DND-41 (cell line): ENCODE results near the gene GLCCI1.
A peak's percentile ranks its signal among the peaks of the same experiment; 100 is the strongest.

Source experiments
- ATAC-seq: fragments of 200-7000 bp; cut with Tn5 transposase; 3 replicates; pipeline ENCODE4 v1.9.1; 2021; ENCODE audit warnings: low read depth; ENCODE audit not compliant: insufficient read depth
- DNase-seq: peaks from one replicate; pipeline ENCODE4 v3.0.0-alpha.2; 2020
- H2AFZ ChIP-seq: 2 replicates; pipeline ENCODE4 v1.6.0; 2012; ENCODE audit warnings: low read depth, low read length
- H3K27ac ChIP-seq: 2 replicates; pipeline ENCODE4 v1.5.1; 2012; ENCODE audit warnings: low read length, inconsistent platforms
- H3K27me3 ChIP-seq: fragments of 200-600 bp; sonication (generic); 2 replicates; pipeline ENCODE4 v1.6.0; 2012; ENCODE audit warnings: low read length, mild to moderate bottlenecking, inconsistent platforms; ENCODE audit not compliant: insufficient read depth, poor library complexity
- H3K36me3 ChIP-seq: 2 replicates; pipeline ENCODE4 v1.5.1; 2012; ENCODE audit warnings: low read length, inconsistent platforms; ENCODE audit not compliant: insufficient read depth
- H3K4me1 ChIP-seq: 2 replicates; pipeline ENCODE4 v1.5.1; 2012; ENCODE audit warnings: mild to moderate bottlenecking, low read length; ENCODE audit not compliant: insufficient read depth
- H3K4me2 ChIP-seq: 2 replicates; pipeline ENCODE4 v1.6.0; 2012; ENCODE audit warnings: mild to moderate bottlenecking, moderate library complexity, low read length, inconsistent platforms; ENCODE audit not compliant: insufficient read depth
- H3K4me3 ChIP-seq, 2 experiments: fragments of 200-600 bp in 1 of 2; shearing (Covaris generic) in 1 of 2; 2 replicates each; pipeline ENCODE4 v1.5.1; 2012 to 2016; ENCODE audit warnings: inconsistent platforms in 2 of 2, low read length in 2 of 2, mild to moderate bottlenecking in 2 of 2, low read depth in 1 of 2, moderate library complexity in 1 of 2
- H3K79me2 ChIP-seq: 2 replicates; pipeline ENCODE4 v1.6.0; 2012; ENCODE audit warnings: low read length, inconsistent platforms; ENCODE audit not compliant: insufficient read depth
- H3K9ac ChIP-seq: 2 replicates; pipeline ENCODE4 v1.6.0; 2012; ENCODE audit warnings: low read depth, mild to moderate bottlenecking, inconsistent platforms, low read length, moderate library complexity
- H3K9me3 ChIP-seq: 2 replicates; pipeline ENCODE4 v1.5.1; 2012; ENCODE audit warnings: low read length, moderate library complexity, mild to moderate bottlenecking, inconsistent platforms; ENCODE audit not compliant: insufficient read depth, severe bottlenecking
- H4K20me1 ChIP-seq: 2 replicates; pipeline ENCODE4 v1.6.0; 2012; ENCODE audit warnings: low read length; ENCODE audit not compliant: insufficient read depth
- EZH2 ChIP-seq: IDR thresholded peaks from 3 replicates; pipeline ENCODE4 v1.6.1; 2012; ENCODE audit warnings: borderline replicate concordance, low read depth, mild to moderate bottlenecking, moderate library complexity, low read length, inconsistent platforms; ENCODE audit not compliant: severe bottlenecking
- TF ChIP-seq, protein P1 (sequence below): IDR thresholded peaks from 2 replicates; pipeline ENCODE4 v1.5.1; 2012; ENCODE audit warnings: borderline replicate concordance, low read length, moderate library complexity, mild to moderate bottlenecking; ENCODE audit not compliant: poor library complexity, severe bottlenecking; ENCODE audit errors: extremely low read depth

The GLCCI1 gene

DNA sequence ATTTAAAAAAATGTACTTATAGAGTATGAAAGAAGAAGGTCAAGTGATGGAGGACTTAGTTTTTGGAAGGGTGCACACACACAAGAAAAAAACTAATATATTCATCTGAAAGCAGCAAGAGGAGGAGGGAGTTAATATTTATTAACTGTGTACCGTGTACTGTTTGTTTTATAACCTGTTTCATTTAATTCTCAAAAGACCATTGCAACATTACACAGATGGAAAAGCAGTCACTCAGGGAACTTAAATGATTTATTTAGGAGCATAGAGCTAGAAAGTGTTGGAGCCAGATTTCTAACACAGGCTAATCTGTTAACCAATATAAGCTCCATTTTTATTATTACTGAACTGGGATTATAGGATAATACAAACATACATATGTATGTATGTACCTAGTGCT lies 36.7 kb downstream of the GLCCI1 start:
- Histone ChIP-seq H4K20me1 (no peaks in the 10 kb centered on the region), H3K9me3 (peaks cover 3% of the 10 kb centered on the region), H2AFZ (no peak overlapping the region), H3K27me3 (no peaks in the 10 kb centered on the region), H3K9ac (no peak overlapping the region), H3K36me3 (peaks cover 47% of the 10 kb centered on the region), H3K4me2 (no peak overlapping the region), H3K4me1 (no peaks in the 10 kb centered on the region), H3K4me3 (no peak overlapping the region), H3K79me2 (peaks cover 31% of the 10 kb centered on the region), H3K27ac (no peak overlapping the region)
- no peak for DNase-seq
- TF ChIP-seq EZH2: no peak
- TF ChIP-seq, protein P1, sequence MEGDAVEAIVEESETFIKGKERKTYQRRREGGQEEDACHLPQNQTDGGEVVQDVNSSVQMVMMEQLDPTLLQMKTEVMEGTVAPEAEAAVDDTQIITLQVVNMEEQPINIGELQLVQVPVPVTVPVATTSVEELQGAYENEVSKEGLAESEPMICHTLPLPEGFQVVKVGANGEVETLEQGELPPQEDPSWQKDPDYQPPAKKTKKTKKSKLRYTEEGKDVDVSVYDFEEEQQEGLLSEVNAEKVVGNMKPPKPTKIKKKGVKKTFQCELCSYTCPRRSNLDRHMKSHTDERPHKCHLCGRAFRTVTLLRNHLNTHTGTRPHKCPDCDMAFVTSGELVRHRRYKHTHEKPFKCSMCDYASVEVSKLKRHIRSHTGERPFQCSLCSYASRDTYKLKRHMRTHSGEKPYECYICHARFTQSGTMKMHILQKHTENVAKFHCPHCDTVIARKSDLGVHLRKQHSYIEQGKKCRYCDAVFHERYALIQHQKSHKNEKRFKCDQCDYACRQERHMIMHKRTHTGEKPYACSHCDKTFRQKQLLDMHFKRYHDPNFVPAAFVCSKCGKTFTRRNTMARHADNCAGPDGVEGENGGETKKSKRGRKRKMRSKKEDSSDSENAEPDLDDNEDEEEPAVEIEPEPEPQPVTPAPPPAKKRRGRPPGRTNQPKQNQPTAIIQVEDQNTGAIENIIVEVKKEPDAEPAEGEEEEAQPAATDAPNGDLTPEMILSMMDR: no peak
- ATAC-seq: no peak

DNA sequence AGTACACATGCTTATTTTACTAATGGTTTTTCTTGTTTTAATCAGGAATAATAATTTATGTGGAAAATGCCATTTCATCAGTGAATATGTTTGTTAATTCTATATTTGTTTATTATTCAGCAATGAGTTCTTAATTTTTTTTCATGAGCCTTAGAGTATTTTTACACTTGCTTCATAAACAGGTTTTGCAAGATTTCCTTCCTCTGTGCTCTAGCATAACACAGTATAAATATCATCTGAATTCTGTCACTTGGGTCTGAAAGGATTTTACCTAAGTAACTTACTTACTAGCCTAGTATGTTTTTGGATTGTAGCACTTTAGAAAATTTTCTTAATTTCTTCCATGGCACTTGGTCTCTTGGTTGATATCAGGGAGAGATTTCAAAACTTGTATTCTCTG lies 45.8 kb downstream of the GLCCI1 start:
- no peak for TF ChIP-seq EZH2
- TF ChIP-seq, protein P1: no peak
- peaks cover 8% of the 10 kb centered on the region for H3K79me2 ChIP-seq
- no peak overlapping the region for H3K27ac ChIP-seq

DNA sequence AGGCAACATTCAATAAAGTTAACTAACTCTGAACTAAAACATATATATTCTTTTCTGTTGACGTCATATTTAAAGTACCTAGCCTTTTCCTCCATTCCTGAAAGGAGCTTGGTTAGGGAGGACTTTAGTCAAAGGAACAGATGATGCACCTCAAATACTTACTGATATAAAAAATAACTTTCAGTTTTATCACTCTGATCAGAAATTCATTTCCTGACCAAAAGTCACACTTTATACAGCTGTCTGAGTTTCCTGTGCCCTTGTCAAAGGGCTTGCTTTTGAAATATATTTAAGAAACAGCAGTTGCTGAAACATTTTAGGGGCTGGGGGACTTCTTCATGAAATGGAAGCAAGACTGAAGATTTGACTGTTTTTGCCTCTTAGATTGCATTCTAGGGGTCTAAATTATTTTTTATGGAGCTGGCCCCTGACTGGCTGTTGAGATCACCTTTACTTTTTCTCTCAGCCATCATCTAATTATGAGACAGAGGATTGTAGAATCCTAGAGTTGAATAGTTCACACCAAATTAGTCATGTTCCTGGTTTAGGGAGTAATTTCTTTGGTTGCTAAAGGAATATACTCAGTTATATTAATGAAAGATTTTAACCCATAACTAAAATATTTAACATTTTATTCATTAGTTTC lies 46.6 kb downstream of the GLCCI1 start:
- TF ChIP-seq EZH2: no peak
- TF ChIP-seq, protein P1: no peak
- H3K9ac ChIP-seq: peak overlapping the region; percentile 6; the same call in 1 of the 2 replicates
- no peak overlapping the region for H3K4me3 ChIP-seq
- no peaks in the 10 kb centered on the region for H3K9me3 ChIP-seq
- no peak overlapping the region for H2AFZ ChIP-seq
- H3K27ac ChIP-seq: peak overlapping the region; percentile 52
- DNase-seq: no peak
- peak; percentile 85 for ATAC-seq
- H3K27me3 ChIP-seq: no peaks in the 10 kb centered on the region
- H4K20me1 ChIP-seq: no peaks in the 10 kb centered on the region
- H3K79me2 ChIP-seq: peaks cover 9% of the 10 kb centered on the region
- H3K36me3 ChIP-seq: peaks cover 32% of the 10 kb centered on the region
- peaks cover 23% of the 10 kb centered on the region for H3K4me1 ChIP-seq
- H3K4me2 ChIP-seq: peak overlapping the region; percentile 32; the same call in 1 of the 2 replicates

More for the DNA sequence above, 45.8 kb downstream of the GLCCI1 start:
- peaks cover 25% of the 10 kb centered on the region for H3K36me3 ChIP-seq
- H3K4me3 ChIP-seq: no peak overlapping the region
- peaks cover 23% of the 10 kb centered on the region for H3K4me1 ChIP-seq
- no peak overlapping the region for H2AFZ ChIP-seq
- H4K20me1 ChIP-seq: no peaks in the 10 kb centered on the region
- no peaks in the 10 kb centered on the region for H3K27me3 ChIP-seq
- ATAC-seq: no peak
- no peak for DNase-seq
- H3K9ac ChIP-seq: no peak overlapping the region
- no peaks in the 10 kb centered on the region for H3K9me3 ChIP-seq
- no peak overlapping the region for H3K4me2 ChIP-seq

DNA sequence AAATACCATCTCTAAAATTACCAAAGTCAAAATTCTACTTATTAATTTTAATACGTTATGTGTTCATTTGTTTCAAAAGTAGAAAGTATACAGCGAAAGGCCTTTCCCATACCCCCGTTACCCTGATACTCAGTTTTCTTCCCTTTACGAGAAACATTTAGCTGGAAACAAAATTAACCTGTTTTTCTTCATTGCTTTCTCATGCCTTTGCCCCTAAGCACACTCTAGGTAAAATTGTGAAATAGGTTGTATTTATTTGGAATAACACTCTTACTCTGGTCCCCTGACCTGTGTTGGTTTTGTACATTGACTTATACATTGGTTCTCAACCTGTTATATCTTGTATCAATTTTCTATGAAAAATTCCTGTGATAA lies 47.1 kb downstream of the GLCCI1 start:
- H4K20me1 ChIP-seq: no peaks in the 10 kb centered on the region
- TF ChIP-seq, protein P1: no peak
- no peak for TF ChIP-seq EZH2
- H3K27ac ChIP-seq: peak overlapping the region; percentile 52
- H3K4me1 ChIP-seq: peaks cover 23% of the 10 kb centered on the region
- H3K9me3 ChIP-seq: no peaks in the 10 kb centered on the region
- no peaks in the 10 kb centered on the region for H3K27me3 ChIP-seq
- no peak for ATAC-seq
- H3K79me2 ChIP-seq: peaks cover 9% of the 10 kb centered on the region
- no peak for DNase-seq
- H3K4me2 ChIP-seq: no peak overlapping the region
- H3K4me3 ChIP-seq: no peak overlapping the region
- H3K9ac ChIP-seq: no peak overlapping the region
- peaks cover 34% of the 10 kb centered on the region for H3K36me3 ChIP-seq
- no peak overlapping the region for H2AFZ ChIP-seq
